Activated CD4-positive, CD25-positive, alpha-beta regulatory T cell treated with anti-CD3 and anti-CD28 coated beads, Interleukin-2, amount 50 U/mL, for 72 hours (primary cell): Measurements from ENCODE around the gene ANKRD26.
"Not testable (repeated sequence)": the region's sequence is repeated elsewhere in the genome, so short reads cannot be mapped to it uniquely, and the experiment has no call there.

Experiments
- DNase-seq: peaks from one replicate; pipeline ENCODE4 v3.0.0; 2021

Gene ANKRD26

DNA sequence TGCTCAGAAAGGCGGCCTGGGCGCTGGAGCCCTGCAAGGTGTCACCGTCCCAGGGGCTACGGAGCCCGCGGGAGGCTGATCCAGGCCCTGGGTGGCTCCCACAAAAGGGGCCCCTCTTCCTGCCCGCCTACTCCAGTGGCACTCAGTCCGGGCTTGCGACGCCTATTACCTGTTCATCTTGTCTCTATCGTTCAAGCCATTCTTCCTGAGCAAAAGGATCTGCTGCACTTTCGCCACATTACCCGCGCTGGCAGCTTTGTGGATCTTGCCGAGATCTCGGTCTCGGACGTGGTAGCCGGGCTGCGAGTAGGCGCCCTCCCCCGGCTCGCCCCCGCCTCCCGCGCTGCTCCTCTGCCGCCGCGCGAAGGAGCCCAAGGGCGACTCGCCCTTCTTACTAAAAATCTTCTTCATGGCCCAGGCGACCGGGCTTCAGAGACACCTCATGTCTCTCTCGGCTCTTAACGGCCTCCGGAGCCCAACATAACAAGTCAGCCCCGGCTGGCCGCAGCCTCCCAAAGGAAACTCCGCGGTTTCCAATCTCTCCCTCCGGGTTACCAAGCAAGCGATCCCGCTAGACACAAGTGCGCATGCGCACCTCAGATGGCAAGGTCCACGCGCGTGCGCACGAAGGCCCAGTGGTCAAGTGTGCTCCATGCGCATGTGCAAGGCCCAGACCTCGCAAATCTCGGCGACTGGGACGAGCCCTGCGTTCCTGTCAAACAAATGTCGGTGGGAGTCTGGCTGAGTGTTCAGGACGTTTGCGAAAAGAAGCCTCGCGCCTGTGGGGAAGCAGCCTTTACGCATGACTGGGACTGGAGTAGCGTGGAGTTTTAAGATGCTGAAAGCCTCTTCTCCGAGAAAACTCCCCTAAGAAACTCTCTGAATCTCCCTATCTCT, at the start of gene ANKRD26:
ANKRD26 (minus strand) TSS at position 579 of the 897 bp plus-strand sequence; CDS start at position 411, 168 bp downstream.
- DNase-seq: peak; percentile 95

DNA sequence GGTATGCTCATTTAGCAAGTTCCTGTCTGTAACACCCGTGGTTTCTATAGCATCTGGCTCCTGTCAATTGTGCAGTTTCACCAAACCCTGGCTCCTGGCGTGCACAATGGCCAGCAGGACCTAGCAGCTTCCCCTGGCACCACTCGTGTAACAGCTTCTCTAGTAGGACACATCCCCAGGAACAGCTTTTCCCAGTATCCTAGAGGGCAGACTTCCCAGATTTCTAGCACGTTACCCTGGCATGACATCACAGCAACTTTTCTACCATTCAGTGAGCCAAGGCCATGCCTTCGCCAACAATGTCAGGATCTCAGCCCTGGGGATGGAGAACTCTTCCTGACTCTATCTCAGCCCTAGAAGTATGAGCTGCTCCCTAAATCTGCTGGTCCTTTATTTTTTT, 47.4 kb upstream of the ANKRD26 start:
- DNase-seq: no peak

DNA sequence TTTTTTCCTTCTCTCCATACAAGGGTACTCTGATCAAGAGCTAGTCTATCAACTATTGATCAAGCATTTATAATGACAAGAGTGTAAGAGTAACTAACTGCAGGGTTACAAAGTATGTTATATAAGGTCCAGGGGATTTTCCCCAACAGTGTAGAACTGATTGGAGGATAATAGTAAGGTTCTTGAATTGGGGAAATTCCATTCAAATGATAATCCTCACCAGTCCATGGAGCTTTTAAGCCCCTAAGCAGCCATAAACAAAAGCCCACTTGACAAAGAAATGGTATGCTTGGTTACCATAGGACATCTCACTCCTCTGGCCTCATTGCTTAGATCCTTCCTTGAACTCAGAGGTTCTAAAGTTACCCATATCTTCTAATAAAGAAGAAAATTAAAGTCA, 45.6 kb upstream of the ANKRD26 start:
- DNase-seq: no peak

DNA sequence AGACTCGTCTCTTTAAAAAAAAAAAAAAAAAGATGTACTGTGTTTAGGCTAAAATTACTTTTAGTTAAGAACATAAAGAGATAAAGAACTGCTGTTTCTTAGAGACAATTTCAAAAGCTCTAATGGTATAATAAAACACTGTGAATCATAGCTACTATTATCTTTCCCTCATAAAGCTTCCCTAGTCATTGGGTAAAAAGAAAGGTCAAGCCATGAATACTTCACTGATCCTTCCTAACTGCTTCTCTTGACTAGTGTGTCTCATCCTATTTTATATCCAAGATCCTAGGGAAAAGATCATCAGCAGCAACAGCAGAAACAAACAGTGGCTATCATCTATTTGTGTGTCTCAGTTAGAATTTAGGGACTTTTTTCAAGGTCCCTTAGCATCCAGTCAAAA, 43.4 kb upstream of the ANKRD26 start:
- no peak for DNase-seq

DNA sequence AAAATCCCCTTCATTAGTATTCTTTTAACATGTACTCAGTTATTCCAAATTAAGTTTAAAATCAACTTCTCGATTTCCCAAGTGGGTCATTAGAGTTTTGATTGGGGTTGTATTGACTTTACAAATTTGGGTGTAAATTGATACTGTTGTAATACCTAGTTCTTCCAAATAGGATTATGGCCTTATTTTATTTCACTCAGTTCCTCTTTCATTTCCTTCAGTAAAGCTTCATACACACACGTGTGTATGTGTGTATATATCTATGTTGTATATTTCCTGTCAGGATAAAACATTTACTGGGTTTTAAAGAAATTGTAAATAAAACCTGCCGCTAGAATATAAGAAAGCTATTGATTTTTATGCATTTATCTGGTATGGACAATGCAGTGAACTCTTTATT, 38.0 kb upstream of the ANKRD26 start:
- no peak for DNase-seq

DNA sequence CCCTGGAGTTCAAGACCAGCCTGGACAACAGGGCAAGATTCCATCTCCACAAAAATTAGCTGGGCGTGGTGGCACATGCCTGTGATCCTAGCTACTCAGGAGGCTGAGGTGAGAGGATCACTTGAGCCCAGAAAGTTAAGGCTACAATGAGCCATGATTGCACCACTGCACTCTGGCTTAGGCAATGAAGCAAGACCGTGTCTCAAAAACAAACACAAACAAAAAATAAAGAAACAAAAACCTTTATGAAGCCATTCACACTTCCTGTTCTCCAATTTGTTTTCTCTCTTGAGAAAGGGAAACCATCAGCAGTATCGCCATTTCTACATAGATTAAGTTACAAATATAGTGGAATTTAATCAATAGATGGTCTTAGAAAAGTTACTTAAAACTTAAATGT, 34.1 kb upstream of the ANKRD26 start:
- DNase-seq: no peak

DNA sequence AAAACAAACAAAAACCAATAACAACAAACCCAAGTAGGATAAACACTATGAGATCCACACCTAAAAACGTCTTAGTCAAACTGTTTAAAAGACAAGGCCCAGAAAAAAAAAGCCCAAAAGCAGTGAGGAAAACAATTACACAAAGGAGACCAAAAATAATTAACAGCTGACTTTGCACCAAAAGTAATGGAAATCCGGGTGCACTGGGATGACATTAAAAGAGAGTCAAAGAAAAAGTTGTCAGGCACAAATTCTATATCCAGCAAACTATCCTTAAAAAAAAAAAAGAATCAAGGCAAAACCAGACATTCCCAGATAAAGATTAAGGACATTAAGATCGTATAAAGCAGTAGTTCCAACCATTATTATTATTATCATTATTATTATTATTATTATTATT, 7.9 kb upstream of the ANKRD26 start:
- DNase-seq: no peak

DNA sequence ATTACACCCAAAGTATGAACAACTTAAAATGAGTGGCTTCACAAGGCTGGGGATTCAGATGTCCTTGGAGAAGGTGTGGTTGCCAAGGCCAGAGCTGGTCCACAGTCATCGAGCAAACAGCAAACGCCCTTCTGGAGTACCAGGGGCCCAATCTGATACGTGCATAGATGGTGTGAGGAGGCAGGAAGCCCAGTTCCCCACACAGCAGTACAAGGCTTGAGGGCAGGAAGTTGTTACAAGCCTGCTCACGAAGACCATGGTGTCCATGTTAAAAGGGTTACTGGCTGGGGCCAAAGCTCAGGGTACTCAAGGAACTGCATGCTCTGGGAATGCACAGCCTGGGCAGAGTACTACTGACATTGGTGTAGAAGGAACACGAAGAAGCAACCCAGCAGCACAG, 4.6 kb upstream of the ANKRD26 start:
- DNase-seq: no peak

DNA sequence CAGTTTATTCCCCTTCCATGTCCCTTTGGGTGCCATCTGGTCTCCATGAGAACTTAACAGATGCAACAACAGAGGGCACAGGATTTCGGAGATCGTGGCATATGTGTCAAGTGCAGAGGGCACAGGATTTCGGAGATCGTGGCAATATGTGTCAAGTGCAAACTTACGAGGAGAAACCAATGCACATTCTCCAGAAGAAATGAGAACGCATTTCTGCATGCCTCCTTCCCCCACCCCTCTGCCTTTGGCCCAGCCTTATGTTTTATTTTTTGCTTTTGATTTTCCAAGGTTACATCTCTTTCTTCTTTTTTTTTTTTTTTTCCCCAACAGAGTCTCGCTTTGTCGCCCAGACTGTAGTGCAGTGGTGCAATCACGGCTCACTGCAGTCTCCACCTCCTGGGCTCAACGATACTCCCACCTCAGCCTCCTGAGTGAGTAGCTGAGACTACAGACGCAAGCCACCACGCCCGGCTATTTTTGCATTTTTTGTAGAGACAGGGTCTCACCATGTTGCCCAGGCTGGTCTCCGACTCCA, 586 bp upstream of the ANKRD26 start:
- DNase-seq: no peak

DNA sequence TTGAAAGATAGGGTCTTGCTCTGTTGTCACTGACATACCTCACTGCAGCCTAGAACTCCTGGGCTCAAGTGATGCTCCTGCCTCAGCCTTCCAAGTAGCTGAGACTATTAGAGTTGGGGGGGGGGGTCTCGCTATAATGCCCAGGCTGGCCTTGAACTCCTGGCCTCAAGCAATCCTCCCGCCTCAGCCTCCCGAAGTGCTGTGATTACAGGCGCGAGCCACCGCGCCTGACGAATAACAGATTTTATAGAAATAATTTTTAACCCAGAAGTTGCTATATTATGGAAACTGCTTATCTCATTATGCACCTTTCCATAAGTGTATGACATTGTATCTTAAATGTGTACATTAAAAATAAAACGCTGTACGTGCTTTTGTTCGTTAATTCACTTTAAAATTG, 846 bp downstream of the ANKRD26 start:
- DNase-seq: no peak

DNA sequence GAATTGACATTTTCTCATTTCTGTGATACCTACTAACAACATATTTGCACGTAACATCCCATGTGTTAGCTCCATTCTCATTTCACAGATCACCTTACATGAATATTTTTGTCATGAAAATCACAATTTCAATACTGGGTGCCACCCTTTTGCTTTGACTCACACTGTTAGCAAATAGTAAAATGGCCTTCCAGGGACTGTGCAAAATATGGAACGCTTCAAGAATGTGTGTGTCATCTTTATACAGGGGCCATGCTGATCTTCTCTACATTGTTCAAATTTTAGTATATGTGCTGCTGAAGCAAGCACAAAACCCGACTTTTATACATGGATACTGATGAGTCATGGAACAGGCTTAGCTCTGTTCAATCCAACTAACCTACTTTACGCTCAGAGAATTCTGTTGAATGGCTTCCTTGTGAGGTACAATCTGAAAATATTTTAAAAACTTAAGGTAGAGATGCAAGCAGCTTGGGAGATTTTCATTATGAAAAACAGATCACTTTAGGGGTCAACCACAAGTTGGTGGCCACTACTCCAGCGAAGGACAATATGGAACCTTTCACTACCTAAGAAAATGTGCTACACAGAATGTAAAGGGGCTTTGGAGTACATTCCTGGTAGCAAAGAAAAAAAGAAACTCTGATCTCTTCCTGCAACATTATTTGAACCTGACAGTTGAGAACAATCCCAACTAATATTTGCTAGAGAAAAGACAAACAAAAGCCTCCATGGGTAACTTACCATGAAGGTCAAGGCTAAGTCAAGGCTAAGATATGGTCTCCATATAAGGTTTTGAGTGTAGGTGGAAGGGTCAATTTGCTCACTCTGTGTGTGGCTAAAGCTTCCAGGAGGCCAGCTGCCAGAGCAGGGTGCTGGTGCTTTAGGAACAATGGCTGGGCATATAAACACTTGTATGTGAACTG, 11.9 kb downstream of the ANKRD26 start:
- DNase-seq: no peak

DNA sequence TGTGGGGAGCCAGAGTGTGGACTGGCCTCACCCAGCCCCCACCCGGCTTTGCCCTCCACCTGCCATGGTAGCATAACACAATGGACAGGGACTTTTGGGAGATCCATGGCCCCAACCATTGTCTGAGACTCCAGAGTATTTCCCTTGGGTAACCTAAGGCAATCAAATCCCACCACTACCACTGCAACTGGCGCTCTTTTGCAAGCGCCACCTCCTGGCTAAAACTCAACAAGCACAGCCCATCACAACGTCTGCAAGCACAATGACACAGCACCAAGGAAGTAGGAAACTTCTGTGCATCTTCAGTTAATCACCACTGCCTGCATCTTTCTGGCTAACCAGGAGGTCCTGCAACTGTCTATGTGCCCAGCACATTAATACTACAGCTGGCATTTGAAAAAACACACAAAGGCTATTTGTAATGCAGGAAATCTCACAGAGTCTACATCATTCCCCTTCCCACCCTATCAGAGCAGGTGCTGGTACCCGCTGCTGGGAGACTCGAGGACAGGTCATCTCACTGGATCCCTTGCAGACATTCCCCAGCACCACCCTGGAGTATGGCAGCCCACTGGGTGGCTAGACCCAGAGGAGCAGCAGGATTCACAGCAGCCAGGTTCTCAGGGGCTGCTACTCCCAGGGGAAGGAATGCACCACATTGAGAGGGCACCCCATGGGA, 27.7 kb downstream of the ANKRD26 start:
- DNase-seq: no peak

DNA sequence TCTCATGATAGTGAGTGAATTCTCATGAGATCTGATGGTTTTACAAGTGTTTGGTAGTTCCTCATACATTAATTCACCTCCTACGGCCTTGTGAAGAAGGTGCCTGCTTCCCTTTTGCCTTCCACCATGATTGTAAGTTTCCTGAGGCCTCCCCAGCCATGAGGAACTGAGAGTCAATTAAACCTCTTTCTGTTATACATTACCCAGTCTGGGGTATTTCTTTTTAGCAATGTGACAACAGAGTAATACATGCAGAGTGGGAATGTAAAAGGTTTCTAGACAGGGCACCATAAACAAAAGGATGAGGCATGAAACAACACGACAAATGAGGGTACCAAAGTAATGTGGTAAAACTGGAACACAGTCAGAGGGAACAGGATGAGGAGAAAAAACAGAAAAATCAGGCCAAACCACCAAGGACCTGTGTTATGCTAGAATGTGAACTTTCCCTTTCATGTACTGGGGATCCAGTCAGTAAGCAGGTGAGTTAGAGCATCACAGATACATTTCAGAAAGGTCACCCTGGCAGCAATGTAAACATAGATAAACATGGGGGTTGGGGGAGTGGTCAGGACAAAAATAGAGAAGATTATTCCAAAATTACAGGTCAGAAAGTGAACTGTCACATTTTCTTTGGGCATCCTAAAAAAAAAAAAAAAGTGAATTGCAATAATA, 31.9 kb downstream of the ANKRD26 start:
- no peak for DNase-seq

DNA sequence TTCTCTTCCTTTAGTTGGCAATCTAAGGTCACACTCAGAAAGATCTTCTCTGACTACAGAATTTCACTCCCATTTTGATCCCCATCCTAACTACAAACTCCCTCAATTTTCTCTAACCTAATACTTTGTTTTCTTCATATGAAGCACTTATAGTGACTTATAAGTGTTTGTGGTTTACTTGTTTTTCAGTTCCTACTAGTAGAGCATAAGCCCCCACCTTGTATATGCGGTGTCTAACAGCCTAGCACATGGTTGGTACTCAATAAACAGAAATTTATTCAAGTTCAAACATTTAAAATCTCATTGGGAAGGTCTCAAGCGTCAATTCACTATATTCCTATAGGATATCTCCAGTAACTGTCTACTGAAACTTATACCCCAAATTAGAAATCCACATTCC, 35.2 kb downstream of the ANKRD26 start:
- no peak for DNase-seq

DNA sequence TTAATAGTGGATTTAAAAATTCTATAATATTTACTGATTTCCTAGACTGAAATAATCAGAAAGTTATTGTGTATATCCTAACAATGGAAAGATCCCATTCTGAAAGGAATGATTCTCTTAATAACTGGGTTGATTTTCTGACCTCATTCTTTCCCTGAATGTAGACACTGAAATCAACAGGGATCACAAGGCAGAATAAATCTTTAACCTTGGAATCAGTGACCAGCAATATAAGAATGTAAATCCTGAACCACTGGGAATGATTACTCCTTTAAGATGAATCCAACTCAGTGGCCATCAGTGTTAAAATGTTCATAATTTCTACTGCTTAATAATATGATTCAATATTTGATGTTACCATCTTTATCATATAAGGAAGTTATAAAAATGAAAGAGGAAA, 47.6 kb downstream of the ANKRD26 start:
- no peak for DNase-seq

DNA sequence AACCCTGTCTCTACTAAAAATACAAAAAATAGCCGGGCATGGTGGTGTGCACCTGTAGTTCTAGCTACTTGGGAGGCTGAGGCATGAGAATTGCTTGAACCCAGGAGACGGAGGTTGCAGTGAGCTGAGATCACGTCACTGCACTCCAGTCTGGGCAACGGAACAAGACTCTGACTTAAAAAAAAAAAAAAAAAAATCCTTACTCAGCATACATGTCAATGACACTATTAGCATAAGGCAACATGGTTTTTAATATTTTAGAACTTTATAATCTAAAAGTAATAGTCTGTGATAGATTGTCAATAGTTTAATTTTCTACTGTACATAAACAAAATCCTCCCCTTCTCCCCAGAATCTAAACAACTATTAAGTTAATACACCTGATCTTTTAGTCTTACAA, 55.0 kb downstream of the ANKRD26 start:
- DNase-seq: not testable (repeated sequence)

DNA sequence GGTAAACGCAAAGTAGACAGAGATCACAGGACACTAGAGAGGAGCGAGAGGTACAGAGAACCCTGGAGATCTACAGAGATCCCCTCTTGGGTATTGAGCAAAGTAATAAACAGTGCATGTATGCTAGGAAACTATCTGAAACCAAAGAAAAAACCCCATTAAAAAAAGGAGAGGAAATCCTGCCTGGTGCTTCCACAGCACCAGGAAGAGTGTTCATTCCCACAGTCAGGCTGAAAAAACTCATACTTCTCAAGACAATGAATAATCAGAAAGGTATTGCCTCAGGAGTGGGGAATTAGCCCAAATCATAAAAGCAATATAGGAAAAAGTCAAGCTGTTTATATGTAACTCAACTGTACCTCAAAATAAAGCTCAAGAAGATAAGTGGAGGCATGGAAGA, 59.1 kb downstream of the ANKRD26 start:
- no peak for DNase-seq

DNA sequence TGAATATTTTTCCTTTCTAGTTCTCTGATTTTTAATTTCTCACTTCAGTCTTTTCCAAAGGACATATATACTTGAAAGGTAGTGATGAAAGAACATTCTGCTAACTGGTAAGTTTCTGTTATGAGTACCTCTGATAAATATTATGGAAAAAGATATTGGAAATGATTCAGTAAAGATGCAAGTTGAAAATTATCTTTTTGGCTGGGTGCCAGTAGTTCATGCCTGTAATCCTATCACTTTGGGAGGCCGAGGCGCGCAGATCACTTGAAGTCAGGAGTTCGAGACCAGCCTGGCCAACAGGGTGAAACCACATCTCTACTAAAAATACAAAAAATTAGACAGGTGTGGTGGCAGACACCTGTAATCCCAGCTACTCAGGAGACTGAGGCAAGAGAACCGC, 62.1 kb downstream of the ANKRD26 start:
- DNase-seq: no peak

DNA sequence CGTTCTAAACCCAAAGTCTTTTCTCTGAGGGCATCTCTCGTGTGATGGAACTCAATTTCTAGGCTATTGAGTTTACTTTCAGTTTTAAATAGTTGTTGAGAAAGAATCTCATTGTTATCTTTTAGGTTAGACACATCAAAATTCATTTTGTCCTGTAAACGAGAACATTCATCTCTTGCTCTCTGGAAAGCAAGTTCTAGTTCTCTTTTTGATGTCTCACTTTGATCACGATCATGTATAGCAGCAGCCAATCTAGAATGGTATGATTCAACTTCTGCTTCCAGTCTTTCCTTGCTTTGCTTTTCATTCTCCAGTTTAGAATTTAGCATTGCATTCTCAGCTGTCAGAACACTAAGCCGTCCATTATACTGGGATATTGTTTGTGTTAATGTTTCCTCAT, 65.1 kb downstream of the ANKRD26 start:
- DNase-seq: no peak

DNA sequence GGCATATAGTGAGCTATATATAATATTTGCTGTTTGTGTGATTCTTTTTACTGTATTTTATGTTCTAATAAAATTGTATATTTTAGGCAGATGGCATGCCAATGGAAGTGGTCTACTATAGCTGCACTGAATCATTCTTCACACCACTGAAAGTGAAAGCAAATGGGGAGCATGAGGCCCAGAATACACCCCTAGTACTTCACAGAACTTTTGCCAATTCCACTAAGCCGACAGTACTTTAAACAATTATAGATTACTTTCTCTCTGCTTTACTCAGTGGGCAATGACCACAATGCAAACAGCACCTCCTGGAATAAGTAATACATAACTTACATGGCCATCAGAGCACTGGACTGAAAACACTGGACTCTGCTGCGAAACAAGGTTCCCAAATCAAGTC, 70.2 kb downstream of the ANKRD26 start:
- no peak for DNase-seq

DNA sequence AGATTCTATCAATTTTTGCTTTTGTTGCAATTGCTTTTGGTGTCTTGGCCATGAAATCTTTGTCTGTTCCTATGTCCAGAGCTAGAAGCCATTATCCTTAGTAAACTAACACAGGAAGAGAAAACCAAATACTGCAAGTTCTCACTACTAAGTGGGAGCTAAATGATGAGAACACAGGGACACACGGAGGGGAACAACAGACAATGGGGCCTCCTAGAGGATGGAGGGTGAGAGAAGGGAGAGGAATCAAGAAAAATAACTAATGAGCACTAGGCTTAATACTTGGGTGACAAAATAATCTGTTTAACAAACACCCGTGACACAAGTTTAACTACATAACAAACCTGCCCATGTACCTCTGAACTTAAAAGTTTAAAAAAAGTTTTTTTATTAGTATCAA, 78.2 kb downstream of the ANKRD26 start:
- DNase-seq: no peak

DNA sequence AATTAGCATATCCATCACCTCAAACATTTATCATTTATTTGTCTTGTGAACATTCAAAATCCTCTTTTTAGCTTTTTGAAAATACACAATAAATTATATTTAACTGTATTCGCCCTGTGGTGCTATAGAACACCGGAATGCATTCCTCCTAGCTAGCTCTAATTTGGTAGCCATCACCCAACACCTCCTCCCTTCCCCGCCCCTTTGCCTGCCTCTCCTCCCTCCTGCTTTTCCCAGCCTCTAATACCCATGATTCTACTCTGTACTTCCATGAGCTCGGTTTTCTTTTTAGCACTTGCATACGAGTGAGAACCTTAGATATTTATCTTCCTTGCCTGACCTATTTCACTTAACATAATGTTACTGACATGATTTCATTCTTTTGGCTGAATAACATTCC, 80.1 kb downstream of the ANKRD26 start:
- DNase-seq: no peak

DNA sequence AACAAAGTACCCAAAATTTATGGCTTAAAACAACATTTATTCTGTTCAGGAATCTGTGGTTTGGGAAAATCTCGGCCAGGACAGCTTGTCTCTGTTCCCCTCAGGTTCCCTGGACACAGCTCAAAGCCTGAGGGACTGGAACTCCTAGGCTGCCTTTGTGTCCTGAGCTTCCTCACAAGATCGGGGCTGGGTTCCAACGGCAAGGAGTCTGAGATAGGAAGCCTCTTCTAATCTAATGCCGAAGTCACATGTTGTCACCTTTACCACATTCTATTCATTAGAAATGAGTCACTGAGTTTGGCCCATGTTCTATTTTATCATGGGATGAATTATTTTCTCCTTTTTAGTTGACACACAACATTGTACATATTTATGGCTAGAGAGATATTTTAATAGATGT, 80.5 kb downstream of the ANKRD26 start:
- no peak for DNase-seq
